Mesendoderm (in vitro differentiated cells): Measurements from ENCODE around the gene STAT3.
"Not testable (repeated sequence)": the region's sequence is repeated elsewhere in the genome, so short reads cannot be mapped to it uniquely, and the experiment has no call there.

ENCODE experiments used
- DNase-seq: peaks from one replicate; pipeline ENCODE4 v3.0.0; 2013
- H2AK5ac ChIP-seq: 2 replicates; pipeline ENCODE4 v1.6.1; 2013; ENCODE audit warnings: low read length, inconsistent platforms
- H2BK120ac ChIP-seq: 2 replicates; pipeline ENCODE4 v1.6.1; 2013; ENCODE audit warnings: low read depth, mild to moderate bottlenecking, low read length, moderate library complexity, mixed read lengths
- H2BK15ac ChIP-seq: replicated peaks from 2 replicates; pipeline ENCODE4 v1.6.1; 2013; ENCODE audit warnings: low read depth, mild to moderate bottlenecking, moderate library complexity
- H2BK5ac ChIP-seq: 2 replicates; pipeline ENCODE4 v1.6.1; 2013; ENCODE audit warnings: low read length, inconsistent platforms
- H3K18ac ChIP-seq: 2 replicates; pipeline ENCODE4 v1.6.1; 2013; ENCODE audit warnings: mild to moderate bottlenecking, low read length, mixed read lengths
- H3K23ac ChIP-seq: one replicate; pipeline ENCODE4 v1.6.1; 2013; ENCODE audit warnings: low read length
- H3K27ac ChIP-seq: 2 replicates; pipeline ENCODE4 v1.5.1; 2013; ENCODE audit warnings: low read depth, mild to moderate bottlenecking, inconsistent platforms, low read length, moderate library complexity
- H3K27me3 ChIP-seq: 2 replicates; pipeline ENCODE4 v1.6.1; 2013; ENCODE audit warnings: low read length, control low read depth, mild to moderate bottlenecking, inconsistent platforms; ENCODE audit not compliant: insufficient read depth, poor library complexity
- H3K36me3 ChIP-seq: 2 replicates; pipeline ENCODE4 v1.6.1; 2013; ENCODE audit warnings: low read length, inconsistent platforms; ENCODE audit not compliant: control insufficient read depth, insufficient read depth
- H3K4ac ChIP-seq: one replicate; pipeline ENCODE4 v1.6.1; 2013; ENCODE audit warnings: low read depth, mild to moderate bottlenecking, low read length, moderate library complexity
- H3K4me1 ChIP-seq: 2 replicates; pipeline ENCODE4 v1.6.1; 2013; ENCODE audit warnings: low read depth, low read length, inconsistent platforms; ENCODE audit not compliant: control insufficient read depth
- H3K4me2 ChIP-seq: 2 replicates; pipeline ENCODE4 v1.6.1; 2013; ENCODE audit warnings: low read length
- H3K4me3 ChIP-seq: 2 replicates; pipeline ENCODE4 v1.5.1; 2013; ENCODE audit warnings: mild to moderate bottlenecking, low read length
- H3K56ac ChIP-seq: one replicate; pipeline ENCODE4 v1.6.1; 2013; ENCODE audit warnings: low read length
- H3K79me1 ChIP-seq: 2 replicates; pipeline ENCODE4 v1.6.1; 2013; ENCODE audit warnings: low read length, inconsistent platforms
- H3K79me2 ChIP-seq: 2 replicates; pipeline ENCODE4 v1.6.1; 2013; ENCODE audit warnings: mild to moderate bottlenecking, low read length; ENCODE audit not compliant: control insufficient read depth, insufficient read depth
- H3K9ac ChIP-seq: 2 replicates; pipeline ENCODE4 v1.6.1; 2013; ENCODE audit warnings: low read length, inconsistent platforms
- H4K5ac ChIP-seq: one replicate; pipeline ENCODE4 v1.6.1; 2013; ENCODE audit warnings: low read length
- H4K8ac ChIP-seq: one replicate; pipeline ENCODE4 v1.6.1; 2013; ENCODE audit warnings: low read depth, mild to moderate bottlenecking, control low read depth, low read length, moderate library complexity
- WGBS: extraction: QIAGEN DNeasy Blood & Tissue Kit; methylation state at CpG from one replicate; pipeline ENCODE4 v1.1.7; 2013; ENCODE audit warnings: low lambda C conversion rate, missing lambda C conversion rate; ENCODE audit not compliant: insufficient coverage; ENCODE audit errors: extremely low coverage; 5-methylcytosine and 5-hydroxymethylcytosine counted together

The STAT3 gene

DNA sequence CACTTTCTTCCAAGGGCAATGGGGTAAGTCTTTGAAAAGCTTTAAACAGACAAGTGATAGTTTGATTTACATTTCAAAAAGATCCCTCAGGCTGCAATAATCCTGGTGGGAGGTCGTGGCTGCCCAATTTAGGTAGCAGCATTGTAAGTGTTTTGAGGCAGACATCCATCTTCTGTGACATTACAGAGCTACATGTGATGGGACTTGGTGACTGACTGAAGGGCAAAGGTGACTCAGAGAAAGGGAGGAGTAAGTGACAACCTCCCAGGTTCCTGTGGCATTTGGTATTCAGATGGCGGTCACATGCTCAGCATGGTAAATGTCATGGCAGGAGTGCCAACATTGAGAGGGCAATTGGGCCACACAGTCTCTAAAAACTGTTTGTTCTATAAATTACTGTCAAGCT is 26.5 kb downstream of the STAT3 start:
- no peak overlapping the region for H2BK15ac ChIP-seq
- no peak overlapping the region for H3K9ac ChIP-seq
- no peak overlapping the region for H3K4me2 ChIP-seq
- no peak overlapping the region for H3K4ac ChIP-seq
- WGBS = no CpG with 5 or more reads among the region's 2 CpGs
- no peak overlapping the region for H2BK120ac ChIP-seq
- H4K8ac ChIP-seq = no peak overlapping the region
- no peaks in the 10 kb centered on the region for H3K27me3 ChIP-seq
- peaks cover 16% of the 10 kb centered on the region for H3K79me1 ChIP-seq
- H3K4me1 ChIP-seq = peaks cover 10% of the 10 kb centered on the region
- H3K4me3 ChIP-seq = no peak overlapping the region
- no peak overlapping the region for H3K18ac ChIP-seq
- H2AK5ac ChIP-seq = no peak overlapping the region
- H2BK5ac ChIP-seq = no peak overlapping the region
- no peaks in the 10 kb centered on the region for H3K36me3 ChIP-seq
- no peak overlapping the region for H3K27ac ChIP-seq
- H3K23ac ChIP-seq = no peak overlapping the region
- no peak overlapping the region for H3K56ac ChIP-seq
- H4K5ac ChIP-seq = no peak overlapping the region
- peaks cover 24% of the 10 kb centered on the region for H3K79me2 ChIP-seq
- DNase-seq = peak; percentile 54

DNA sequence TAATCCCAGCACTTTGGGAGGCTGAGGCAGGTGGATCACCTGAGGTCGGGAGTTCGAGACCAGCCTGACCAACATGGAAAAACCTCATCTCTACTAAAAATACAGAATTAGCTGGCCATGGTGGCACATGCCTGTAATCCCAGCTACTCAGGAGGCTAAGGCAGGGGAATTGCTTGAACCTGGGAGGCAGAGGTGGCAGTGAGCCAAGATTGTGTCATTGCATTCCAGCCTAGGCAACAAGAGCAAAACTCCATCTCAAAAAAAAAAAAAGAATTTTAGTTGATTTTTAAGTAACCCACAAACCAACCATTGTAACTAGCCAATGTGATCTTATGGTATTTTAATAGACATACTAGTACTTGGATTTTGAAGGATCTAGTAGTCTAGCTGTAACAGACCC is 27.9 kb downstream of the STAT3 start:
- H3K4me3 ChIP-seq, H4K5ac ChIP-seq, H3K23ac ChIP-seq, H3K56ac ChIP-seq, H3K18ac ChIP-seq, H2BK120ac ChIP-seq, H3K4me1 ChIP-seq, H2BK15ac ChIP-seq, H2BK5ac ChIP-seq, H2AK5ac ChIP-seq, DNase-seq, H3K4ac ChIP-seq, H3K36me3 ChIP-seq, H3K27ac ChIP-seq, H3K4me2 ChIP-seq, H4K8ac ChIP-seq, H3K9ac ChIP-seq, H3K27me3 ChIP-seq: not testable (repeated sequence)
- Histone ChIP-seq H3K79me1 (peaks cover 16% of the 10 kb centered on the region), H3K79me2 (peaks cover 24% of the 10 kb centered on the region)
- WGBS = no CpG with 5 or more reads among the region's 2 CpGs

- no CpG with 5 or more reads among the region's 7 CpGs for WGBS
These were observed 29.1 kb downstream of the STAT3 start for GRCh38 chr17:42359133-42359532.

DNA sequence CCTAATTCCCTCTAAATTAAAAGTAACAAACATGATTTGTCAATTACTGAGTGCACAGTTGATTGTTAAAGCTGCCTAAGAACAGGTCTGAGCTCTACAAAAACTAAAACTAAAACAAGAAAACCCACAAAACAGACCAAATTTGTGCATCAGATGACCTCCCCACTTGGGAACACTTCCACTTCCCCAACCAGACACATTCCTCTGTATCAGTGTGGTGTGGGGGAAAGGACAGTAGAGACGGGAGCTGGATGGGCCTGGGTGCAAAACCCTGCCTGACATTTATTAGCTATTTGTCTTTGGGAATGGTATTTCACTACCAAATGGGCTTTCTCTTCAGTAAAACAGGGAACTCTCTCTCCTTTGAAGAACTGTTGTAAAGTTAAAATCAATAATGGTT is 29.8 kb downstream of the STAT3 start:
- no peak overlapping the region for H3K56ac ChIP-seq
- peaks cover 10% of the 10 kb centered on the region for H3K4me1 ChIP-seq
- no peak overlapping the region for H3K4me2 ChIP-seq
- peaks cover 8% of the 10 kb centered on the region for H3K79me1 ChIP-seq
- H3K18ac ChIP-seq = no peak overlapping the region
- H3K4ac ChIP-seq = no peak overlapping the region
- no CpG with 5 or more reads among the region's 1 CpG for WGBS
- no peaks in the 10 kb centered on the region for H3K27me3 ChIP-seq
- no peak for DNase-seq
- no peak overlapping the region for H2BK15ac ChIP-seq
- H4K5ac ChIP-seq = no peak overlapping the region
- H3K36me3 ChIP-seq = no peaks in the 10 kb centered on the region
- peaks cover 12% of the 10 kb centered on the region for H3K79me2 ChIP-seq
- no peak overlapping the region for H4K8ac ChIP-seq
- H3K4me3 ChIP-seq = no peak overlapping the region
- no peak overlapping the region for H3K9ac ChIP-seq
- H3K27ac ChIP-seq = no peak overlapping the region
- H2AK5ac ChIP-seq = no peak overlapping the region
- H2BK120ac ChIP-seq = no peak overlapping the region
- H2BK5ac ChIP-seq = no peak overlapping the region
- no peak overlapping the region for H3K23ac ChIP-seq

More at GRCh38 chr17:42359133-42359532, 29.1 kb downstream of the STAT3 start:
- DNase-seq = peak; percentile 86
- no peak overlapping the region for H2BK15ac ChIP-seq
- peaks cover 13% of the 10 kb centered on the region for H3K79me1 ChIP-seq
- H3K23ac ChIP-seq = no peak overlapping the region
- H2BK120ac ChIP-seq = no peak overlapping the region
- H3K4me1 ChIP-seq = peaks cover 10% of the 10 kb centered on the region
- peaks cover 18% of the 10 kb centered on the region for H3K79me2 ChIP-seq
- H2BK5ac ChIP-seq = no peak overlapping the region
- no peak overlapping the region for H3K18ac ChIP-seq
- H3K4ac ChIP-seq = no peak overlapping the region
- no peaks in the 10 kb centered on the region for H3K36me3 ChIP-seq
- H3K27ac ChIP-seq = no peak overlapping the region
- H2AK5ac ChIP-seq = no peak overlapping the region
- no peak overlapping the region for H3K4me3 ChIP-seq
- H3K27me3 ChIP-seq = no peaks in the 10 kb centered on the region
- H3K56ac ChIP-seq = no peak overlapping the region
- H3K4me2 ChIP-seq = no peak overlapping the region
- H4K8ac ChIP-seq = no peak overlapping the region
- no peak overlapping the region for H3K9ac ChIP-seq
- no peak overlapping the region for H4K5ac ChIP-seq

- no peak overlapping the region for H3K4me3 ChIP-seq
- WGBS = no CpG with 5 or more reads among the region's 3 CpGs
- no peak overlapping the region for H3K56ac ChIP-seq
- no peaks in the 10 kb centered on the region for H3K4me1 ChIP-seq
- H3K79me2 ChIP-seq = peaks cover 5% of the 10 kb centered on the region
- no peak overlapping the region for H3K4ac ChIP-seq
- no peak overlapping the region for H4K8ac ChIP-seq
- H2BK5ac ChIP-seq = no peak overlapping the region
- H4K5ac ChIP-seq = no peak overlapping the region
- no peak overlapping the region for H3K27ac ChIP-seq
- H3K79me1 ChIP-seq = peaks cover 2% of the 10 kb centered on the region
- H2BK120ac ChIP-seq = no peak overlapping the region
- no peaks in the 10 kb centered on the region for H3K36me3 ChIP-seq
- H3K18ac ChIP-seq = no peak overlapping the region
- H3K9ac ChIP-seq = no peak overlapping the region
- no peaks in the 10 kb centered on the region for H3K27me3 ChIP-seq
- no peak overlapping the region for H3K23ac ChIP-seq
- no peak overlapping the region for H2AK5ac ChIP-seq
- H2BK15ac ChIP-seq = no peak overlapping the region
- no peak overlapping the region for H3K4me2 ChIP-seq
- no peak for DNase-seq
These were observed 33.0 kb downstream of the STAT3 start for GRCh38 chr17:42354956-42355843.
